A673 (cell line): ENCODE data around the gene NDUFB10.

Experiments
- EZH2 ChIP-seq: fragments of 200-600 bp; sonication (generic); IDR thresholded peaks from 2 replicates; pipeline ENCODE4 v1.6.1; 2017; ENCODE audit warnings: borderline replicate concordance, low read depth, mild to moderate bottlenecking, mixed read lengths, antibody characterized with exemption, low read length; ENCODE audit not compliant: poor library complexity, severe bottlenecking
- TF ChIP-seq, protein P1 (sequence below): fragments of 300-800, 200-600 bp; sonication (generic); conservative IDR thresholded peaks from 2 replicates; pipeline ENCODE4 v1.5.1; 2017; ENCODE audit warnings: low read depth, mild to moderate bottlenecking, antibody characterized with exemption, low read length, moderate library complexity, mixed read lengths

DNA sequence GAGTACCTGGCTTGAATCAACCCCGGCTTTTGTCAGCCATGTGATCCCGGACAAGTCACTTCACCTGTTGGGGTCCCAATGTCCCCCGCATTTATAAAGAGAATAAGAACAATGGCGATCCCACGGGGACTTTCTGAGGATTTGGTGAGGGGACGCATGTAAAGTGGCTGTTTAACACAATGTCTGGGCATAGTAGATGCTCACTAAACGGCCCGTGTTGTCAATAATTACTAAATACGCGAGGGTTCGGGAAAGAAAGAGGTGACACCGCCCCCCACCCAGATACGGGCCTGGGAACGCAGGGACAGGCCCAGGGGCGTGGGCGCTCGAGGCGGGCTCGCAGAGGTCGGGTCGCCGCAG, 32.2 kb downstream of the NDUFB10 start:
- TF ChIP-seq EZH2, result no peak
- TF ChIP-seq, protein P1, sequence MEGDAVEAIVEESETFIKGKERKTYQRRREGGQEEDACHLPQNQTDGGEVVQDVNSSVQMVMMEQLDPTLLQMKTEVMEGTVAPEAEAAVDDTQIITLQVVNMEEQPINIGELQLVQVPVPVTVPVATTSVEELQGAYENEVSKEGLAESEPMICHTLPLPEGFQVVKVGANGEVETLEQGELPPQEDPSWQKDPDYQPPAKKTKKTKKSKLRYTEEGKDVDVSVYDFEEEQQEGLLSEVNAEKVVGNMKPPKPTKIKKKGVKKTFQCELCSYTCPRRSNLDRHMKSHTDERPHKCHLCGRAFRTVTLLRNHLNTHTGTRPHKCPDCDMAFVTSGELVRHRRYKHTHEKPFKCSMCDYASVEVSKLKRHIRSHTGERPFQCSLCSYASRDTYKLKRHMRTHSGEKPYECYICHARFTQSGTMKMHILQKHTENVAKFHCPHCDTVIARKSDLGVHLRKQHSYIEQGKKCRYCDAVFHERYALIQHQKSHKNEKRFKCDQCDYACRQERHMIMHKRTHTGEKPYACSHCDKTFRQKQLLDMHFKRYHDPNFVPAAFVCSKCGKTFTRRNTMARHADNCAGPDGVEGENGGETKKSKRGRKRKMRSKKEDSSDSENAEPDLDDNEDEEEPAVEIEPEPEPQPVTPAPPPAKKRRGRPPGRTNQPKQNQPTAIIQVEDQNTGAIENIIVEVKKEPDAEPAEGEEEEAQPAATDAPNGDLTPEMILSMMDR, result no peak
